Mucosa of stomach (tissue), 1 donor: ENCODE data around the gene USP17L22.
"Not testable (repeated sequence)": the region's sequence is repeated elsewhere in the genome, so short reads cannot be mapped to it uniquely, and the experiment has no call there.

ENCODE experiments used
- H3K27me3 ChIP-seq: one replicate; pipeline ENCODE4 v1.7.0; 2013; ENCODE audit warnings: mild to moderate bottlenecking, low read length; ENCODE audit not compliant: control insufficient read depth, insufficient read depth
- H3K36me3 ChIP-seq: one replicate; pipeline ENCODE4 v1.7.0; 2013; ENCODE audit warnings: low read length; ENCODE audit not compliant: control insufficient read depth, insufficient read depth
- H3K4me1 ChIP-seq: one replicate; pipeline ENCODE4 v1.7.0; 2013; ENCODE audit warnings: mild to moderate bottlenecking, low read length; ENCODE audit not compliant: control insufficient read depth, insufficient read depth
- H3K4me3 ChIP-seq: one replicate; pipeline ENCODE4 v1.7.0; 2013; ENCODE audit warnings: low read length
- H3K9ac ChIP-seq: one replicate; pipeline ENCODE4 v1.7.0; 2013; ENCODE audit warnings: mild to moderate bottlenecking, low read length, moderate library complexity
- H3K9me3 ChIP-seq: one replicate; pipeline ENCODE4 v1.7.0; 2013; ENCODE audit warnings: mild to moderate bottlenecking, low read length, moderate library complexity; ENCODE audit not compliant: control insufficient read depth
- donor health status: Pancreatic carcinoma.

Gene USP17L22

GRCh38 chr4:9267319-9267718 lies at the start of gene USP17L22:
Gene USP17L22 (plus strand): TSS chr4:9267619. CDS start chr4:9267619, 0 bp downstream.
- not testable (repeated sequence) for H3K4me1 ChIP-seq, H3K9ac ChIP-seq, H3K27me3 ChIP-seq, H3K9me3 ChIP-seq, H3K36me3 ChIP-seq, H3K4me3 ChIP-seq

- H3K4me1 ChIP-seq, H3K9ac ChIP-seq, H3K27me3 ChIP-seq, H3K4me3 ChIP-seq, H3K36me3 ChIP-seq, H3K9me3 ChIP-seq: not testable (repeated sequence)
Observed at GRCh38 chr4:9219852-9220251, 47.6 kb upstream of the USP17L22 start, which contains the start of gene USP17L12. Gene USP17L12 (plus strand): TSS chr4:9220152. CDS start chr4:9220152, 0 bp downstream.

- H3K27me3 ChIP-seq, H3K4me3 ChIP-seq, H3K9me3 ChIP-seq, H3K4me1 ChIP-seq, H3K9ac ChIP-seq, H3K36me3 ChIP-seq: not testable (repeated sequence)
Observed at GRCh38 chr4:9224596-9224995, 42.8 kb upstream of the USP17L22 start, which contains the start of gene USP17L13. Gene USP17L13 (plus strand): TSS chr4:9224896. CDS start chr4:9224896, 0 bp downstream.

- H3K9ac ChIP-seq, H3K9me3 ChIP-seq, H3K4me3 ChIP-seq, H3K36me3 ChIP-seq, H3K4me1 ChIP-seq, H3K27me3 ChIP-seq: not testable (repeated sequence)
Observed at GRCh38 chr4:9230249-9230648, 37.2 kb upstream of the USP17L22 start.

GRCh38 chr4:9234085-9234484 lies 33.3 kb upstream of the USP17L22 start, which contains the start of gene USP17L15:
Gene USP17L15 (plus strand): TSS chr4:9234385. CDS start chr4:9234385, 0 bp downstream.
- not testable (repeated sequence) for H3K36me3 ChIP-seq, H3K27me3 ChIP-seq, H3K9me3 ChIP-seq, H3K9ac ChIP-seq, H3K4me1 ChIP-seq, H3K4me3 ChIP-seq

- H3K4me3 ChIP-seq, H3K9me3 ChIP-seq, H3K27me3 ChIP-seq, H3K9ac ChIP-seq, H3K4me1 ChIP-seq, H3K36me3 ChIP-seq: not testable (repeated sequence)
Observed at GRCh38 chr4:9238461-9238860, 29.0 kb upstream of the USP17L22 start.

GRCh38 chr4:9243579-9243978 lies 23.8 kb upstream of the USP17L22 start, which contains the start of gene USP17L17:
Gene USP17L17 (plus strand): TSS chr4:9243879. CDS start chr4:9243879, 0 bp downstream.
- H3K9ac ChIP-seq, H3K27me3 ChIP-seq, H3K9me3 ChIP-seq, H3K4me1 ChIP-seq, H3K4me3 ChIP-seq, H3K36me3 ChIP-seq: not testable (repeated sequence)

- H3K9ac ChIP-seq, H3K36me3 ChIP-seq, H3K4me1 ChIP-seq, H3K27me3 ChIP-seq, H3K9me3 ChIP-seq, H3K4me3 ChIP-seq: not testable (repeated sequence)
Observed at GRCh38 chr4:9247953-9248680, 19.3 kb upstream of the USP17L22 start, which contains the start of gene USP17L18. Gene USP17L18 (plus strand): TSS chr4:9248630. CDS start chr4:9248630, 0 bp downstream.

GRCh38 chr4:9253078-9253477 lies 14.3 kb upstream of the USP17L22 start, which contains the start of gene USP17L19:
Gene USP17L19 (plus strand): TSS chr4:9253378. CDS start chr4:9253378, 0 bp downstream.
- not testable (repeated sequence) for H3K9ac ChIP-seq, H3K36me3 ChIP-seq, H3K9me3 ChIP-seq, H3K27me3 ChIP-seq, H3K4me1 ChIP-seq, H3K4me3 ChIP-seq

- H3K36me3 ChIP-seq, H3K4me1 ChIP-seq, H3K9me3 ChIP-seq, H3K9ac ChIP-seq, H3K27me3 ChIP-seq, H3K4me3 ChIP-seq: not testable (repeated sequence)
Observed at GRCh38 chr4:9257824-9258223, 9.6 kb upstream of the USP17L22 start, which contains the start of gene USP17L20. Gene USP17L20 (plus strand): TSS chr4:9258124. CDS start chr4:9258124, 0 bp downstream.

GRCh38 chr4:9262572-9262971 lies 4.8 kb upstream of the USP17L22 start, which contains the start of gene USP17L21:
Gene USP17L21 (plus strand): TSS chr4:9262872. CDS start chr4:9262872, 0 bp downstream.
- H3K36me3 ChIP-seq, H3K4me3 ChIP-seq, H3K4me1 ChIP-seq, H3K9me3 ChIP-seq, H3K27me3 ChIP-seq, H3K9ac ChIP-seq: not testable (repeated sequence)

- not testable (repeated sequence) for H3K4me3 ChIP-seq, H3K9me3 ChIP-seq, H3K27me3 ChIP-seq, H3K36me3 ChIP-seq, H3K4me1 ChIP-seq, H3K9ac ChIP-seq
Observed at GRCh38 chr4:9271719-9272118, 4.3 kb downstream of the USP17L22 start.
